ENCODE data around the gene LINS1. TPM values are rescaled to one million over a fixed set of nuclear protein-coding genes. Genes with fewer than 3 reads are reported as not detected.

The LINS1 gene
- total RNA-seq, 1 donor, result 116 TPM

DNA sequence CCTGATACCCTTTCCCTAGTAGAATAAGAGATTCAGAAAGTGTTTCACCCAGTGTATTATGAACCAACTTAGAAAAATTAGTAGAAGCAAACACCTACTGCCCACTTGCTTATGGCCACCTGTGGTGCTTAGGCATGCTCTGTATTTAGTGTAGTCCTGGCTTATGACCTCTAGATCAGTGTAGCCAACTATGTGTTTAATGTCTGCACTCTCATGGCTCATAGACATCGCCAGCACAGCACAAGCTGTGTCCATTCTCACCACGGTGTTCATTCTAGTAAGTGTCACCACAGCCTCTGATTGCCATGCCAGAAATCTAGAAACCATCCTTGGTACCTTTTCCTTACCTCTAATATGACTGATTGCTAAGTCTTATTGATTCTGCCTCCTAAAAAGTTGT lies 14.7 kb upstream of the LINS1 start:
- H3K27me3 ChIP-seq (ENCODE audit: insufficient read depth, low read length), result no peaks in the 10 kb centered on the region
- peaks cover 8% of the 10 kb centered on the region for H3K4me1 ChIP-seq (ENCODE audit: insufficient read depth, low read length)
- H3K9me3 ChIP-seq (ENCODE audit: low read depth, low read length), result no peaks in the 10 kb centered on the region
- H3K4me3 ChIP-seq (ENCODE audit: low read length), result no peak overlapping the region

DNA sequence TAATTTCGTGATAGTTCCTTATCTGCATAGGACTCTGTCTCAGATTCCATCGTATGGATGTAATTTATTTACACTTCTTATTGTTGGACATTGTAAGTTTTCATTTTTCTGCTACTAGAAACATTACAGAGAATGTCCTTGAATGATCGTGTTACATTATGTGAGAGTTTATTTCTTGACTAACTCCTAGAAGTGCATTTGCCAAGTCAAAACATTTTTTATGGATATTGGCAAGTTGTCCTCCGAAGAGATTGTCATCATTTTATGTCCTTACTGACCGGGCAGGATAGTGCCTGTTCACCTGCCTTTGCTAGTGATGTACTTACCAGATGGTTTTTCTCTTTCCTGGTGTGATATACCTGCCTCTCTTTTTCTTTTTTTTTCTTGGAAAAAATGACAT lies 13.8 kb upstream of the LINS1 start:
- H3K9me3 ChIP-seq (ENCODE audit: low read depth, low read length), result no peaks in the 10 kb centered on the region
- H3K4me3 ChIP-seq (ENCODE audit: low read length), result no peak overlapping the region
- H3K4me1 ChIP-seq (ENCODE audit: insufficient read depth, low read length), result peaks cover 8% of the 10 kb centered on the region
- no peaks in the 10 kb centered on the region for H3K27me3 ChIP-seq (ENCODE audit: insufficient read depth, low read length)

DNA sequence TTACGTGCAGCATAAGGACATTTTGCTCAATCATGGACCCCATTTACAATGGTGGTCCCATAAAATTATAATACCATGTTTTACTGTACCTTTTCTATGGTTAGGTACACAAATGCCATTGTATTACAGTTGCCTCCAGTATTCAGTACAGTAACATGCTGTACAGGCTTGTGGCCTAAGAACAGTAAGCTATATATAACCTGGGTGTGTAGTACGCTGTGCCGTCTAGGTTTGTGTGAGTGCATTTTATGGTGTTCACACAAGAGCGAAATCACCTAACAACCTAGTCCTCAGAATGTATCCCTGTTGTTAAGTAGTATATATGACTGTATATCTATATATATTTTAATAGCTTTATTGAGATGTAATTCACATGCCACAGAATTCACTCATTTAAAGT lies 12.9 kb upstream of the LINS1 start:
- peaks cover 8% of the 10 kb centered on the region for H3K4me1 ChIP-seq (ENCODE audit: insufficient read depth, low read length)
- no peaks in the 10 kb centered on the region for H3K9me3 ChIP-seq (ENCODE audit: low read depth, low read length)
- no peak overlapping the region for H3K4me3 ChIP-seq (ENCODE audit: low read length)
- H3K27me3 ChIP-seq (ENCODE audit: insufficient read depth, low read length), result no peaks in the 10 kb centered on the region

DNA sequence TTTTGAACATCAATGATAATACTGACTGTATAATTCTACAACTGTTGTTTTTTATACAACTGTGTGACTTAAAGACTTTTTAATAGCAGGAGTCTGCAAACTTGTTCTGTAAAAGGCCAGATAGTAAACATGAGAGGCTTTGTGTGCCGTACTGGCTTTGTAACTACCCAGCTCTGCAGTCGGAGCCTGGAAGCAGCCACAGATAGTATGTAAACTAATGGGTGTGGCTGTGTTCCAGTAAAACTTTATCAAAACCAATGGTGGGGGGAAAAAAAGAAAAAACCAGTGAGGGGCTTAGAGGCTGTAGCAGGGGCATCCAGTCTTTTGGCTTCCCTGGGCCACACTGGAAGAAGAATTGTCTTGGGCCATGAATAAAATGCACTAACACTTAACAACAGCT lies 12.4 kb upstream of the LINS1 start:
- peaks cover 8% of the 10 kb centered on the region for H3K4me1 ChIP-seq (ENCODE audit: insufficient read depth, low read length)
- H3K4me3 ChIP-seq (ENCODE audit: low read length), result no peak overlapping the region
- no peaks in the 10 kb centered on the region for H3K27me3 ChIP-seq (ENCODE audit: insufficient read depth, low read length)
- H3K9me3 ChIP-seq (ENCODE audit: low read depth, low read length), result no peaks in the 10 kb centered on the region

DNA sequence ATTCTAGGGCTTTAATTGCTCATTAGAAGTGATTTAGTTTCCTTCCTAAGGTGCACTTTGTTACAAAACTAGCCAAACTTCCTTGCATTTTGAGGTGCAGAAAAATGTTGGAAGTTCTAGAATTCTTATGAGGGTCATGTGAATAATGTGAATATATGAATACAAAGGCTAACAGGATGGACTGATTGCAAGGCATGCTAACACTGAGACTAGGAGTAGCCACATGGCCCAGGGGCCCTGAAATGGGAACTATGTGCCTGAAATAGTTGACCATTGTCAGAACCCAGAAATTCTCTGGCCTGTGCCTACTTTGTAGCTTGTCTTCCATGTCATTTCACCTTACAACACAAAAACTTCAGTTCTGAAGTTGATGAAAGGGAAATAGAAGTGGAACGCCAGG lies 11.2 kb upstream of the LINS1 start:
- Histone ChIP-seq H3K4me3 (ENCODE audit: low read length) (no peak overlapping the region), H3K9me3 (ENCODE audit: low read depth, low read length) (no peaks in the 10 kb centered on the region), H3K4me1 (ENCODE audit: insufficient read depth, low read length) (peaks cover 8% of the 10 kb centered on the region), H3K27me3 (ENCODE audit: insufficient read depth, low read length) (no peaks in the 10 kb centered on the region)

DNA sequence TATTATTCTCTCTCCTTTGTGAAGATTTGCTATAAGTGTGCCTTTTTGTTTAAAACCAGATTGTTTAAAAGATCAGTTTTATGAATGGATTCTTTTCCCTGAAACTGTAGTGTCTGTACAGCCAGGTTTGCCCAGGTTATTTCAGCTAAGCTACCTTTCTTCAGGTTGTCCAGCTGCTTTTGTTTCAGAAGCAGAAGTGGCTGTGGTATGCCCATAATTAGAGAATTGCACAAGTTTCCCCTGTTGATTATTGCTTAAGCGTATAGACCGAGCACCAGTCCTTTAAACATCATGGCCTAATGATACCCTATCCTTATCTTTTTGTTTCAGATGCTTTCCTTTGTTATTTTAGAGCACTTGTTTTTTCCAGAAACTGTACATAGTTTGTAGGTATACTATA lies 10.6 kb upstream of the LINS1 start:
- no peaks in the 10 kb centered on the region for H3K9me3 ChIP-seq (ENCODE audit: low read depth, low read length)
- H3K4me3 ChIP-seq (ENCODE audit: low read length), result no peak overlapping the region
- H3K4me1 ChIP-seq (ENCODE audit: insufficient read depth, low read length), result peaks cover 8% of the 10 kb centered on the region
- no peaks in the 10 kb centered on the region for H3K27me3 ChIP-seq (ENCODE audit: insufficient read depth, low read length)

DNA sequence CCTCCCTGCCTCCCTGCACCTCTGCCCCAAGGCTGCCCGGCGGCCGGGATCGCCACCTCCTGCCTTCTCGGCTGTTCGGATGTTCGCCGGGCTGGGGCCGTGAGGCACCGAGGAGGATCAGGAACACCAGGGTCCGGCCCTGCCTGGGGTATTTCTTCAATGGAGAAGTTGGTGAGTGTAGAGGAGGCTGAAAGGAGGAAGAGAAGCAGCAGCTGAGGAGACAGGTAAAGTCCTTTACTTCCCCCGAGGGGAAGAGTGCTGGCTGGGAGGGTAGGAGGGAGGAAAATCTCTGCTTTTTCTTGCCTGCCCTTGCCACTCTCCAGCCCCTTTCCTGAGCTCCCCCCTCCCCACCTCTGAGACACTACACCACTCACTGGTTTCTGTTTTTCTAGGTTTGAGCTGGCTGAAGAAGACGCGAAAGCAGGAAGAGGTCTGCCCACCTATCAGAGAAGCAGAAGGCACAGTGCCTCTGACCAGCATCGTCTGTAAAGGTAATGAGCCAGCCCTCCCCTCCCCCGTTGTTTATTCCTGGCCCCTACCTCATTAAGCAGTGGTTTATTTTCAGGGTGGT lies 924 bp upstream of the LINS1 start:
- peak overlapping the region; percentile 91 for H3K4me3 ChIP-seq (ENCODE audit: low read length)
- H3K9me3 ChIP-seq (ENCODE audit: low read depth, low read length), result no peaks in the 10 kb centered on the region
- H3K27me3 ChIP-seq (ENCODE audit: insufficient read depth, low read length), result no peaks in the 10 kb centered on the region
- H3K4me1 ChIP-seq (ENCODE audit: insufficient read depth, low read length), result peaks cover 25% of the 10 kb centered on the region

DNA sequence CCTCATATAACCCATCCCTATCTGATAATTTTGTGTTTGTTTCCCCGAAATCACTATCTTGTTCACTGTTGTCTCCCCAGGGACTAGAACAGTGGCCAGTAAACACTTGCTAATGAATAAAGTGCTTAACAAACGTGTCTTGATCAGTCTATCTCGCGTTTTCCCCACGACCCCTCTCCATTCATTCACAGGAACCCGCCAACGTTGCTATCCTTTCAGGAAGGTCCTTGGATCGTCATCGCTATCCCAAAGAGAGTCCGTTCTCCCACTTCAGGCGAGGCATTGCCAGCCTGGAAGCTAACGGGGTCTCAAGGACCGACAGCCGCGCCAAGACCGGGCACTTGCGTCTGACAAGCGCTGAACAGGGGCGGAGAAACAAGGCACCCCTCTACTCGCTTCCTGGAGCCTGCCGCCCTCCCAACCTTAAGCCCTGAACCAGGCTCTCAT lies 344 bp downstream of the LINS1 start:
- peaks cover 33% of the 10 kb centered on the region for H3K4me1 ChIP-seq (ENCODE audit: insufficient read depth, low read length)
- H3K4me3 ChIP-seq (ENCODE audit: low read length), result peak overlapping the region; percentile 91
- H3K27me3 ChIP-seq (ENCODE audit: insufficient read depth, low read length), result no peaks in the 10 kb centered on the region
- H3K9me3 ChIP-seq (ENCODE audit: low read depth, low read length), result no peaks in the 10 kb centered on the region

DNA sequence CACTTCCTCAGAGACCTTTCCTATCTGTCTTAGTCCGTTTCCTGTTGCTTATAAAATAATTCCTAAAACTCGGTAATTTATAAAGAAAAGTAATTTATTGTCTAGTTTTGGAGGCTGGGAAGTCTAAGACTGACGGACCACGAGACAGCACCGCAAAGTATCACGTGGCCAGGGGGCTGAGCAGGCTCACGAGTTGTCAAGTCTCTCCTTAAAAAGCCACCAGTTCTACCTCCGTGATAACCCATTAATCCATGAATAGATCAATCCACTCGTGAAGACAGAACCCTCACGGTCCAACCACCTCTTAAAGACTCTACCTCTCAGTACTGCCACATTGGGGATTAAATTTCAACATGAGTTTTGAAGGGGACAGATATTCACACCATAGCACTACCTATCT lies 821 bp downstream of the LINS1 start:
- H3K4me1 ChIP-seq (ENCODE audit: insufficient read depth, low read length), result peaks cover 36% of the 10 kb centered on the region
- H3K9me3 ChIP-seq (ENCODE audit: low read depth, low read length), result no peaks in the 10 kb centered on the region
- H3K4me3 ChIP-seq (ENCODE audit: low read length), result peak overlapping the region; percentile 91
- H3K27me3 ChIP-seq (ENCODE audit: insufficient read depth, low read length), result no peaks in the 10 kb centered on the region

DNA sequence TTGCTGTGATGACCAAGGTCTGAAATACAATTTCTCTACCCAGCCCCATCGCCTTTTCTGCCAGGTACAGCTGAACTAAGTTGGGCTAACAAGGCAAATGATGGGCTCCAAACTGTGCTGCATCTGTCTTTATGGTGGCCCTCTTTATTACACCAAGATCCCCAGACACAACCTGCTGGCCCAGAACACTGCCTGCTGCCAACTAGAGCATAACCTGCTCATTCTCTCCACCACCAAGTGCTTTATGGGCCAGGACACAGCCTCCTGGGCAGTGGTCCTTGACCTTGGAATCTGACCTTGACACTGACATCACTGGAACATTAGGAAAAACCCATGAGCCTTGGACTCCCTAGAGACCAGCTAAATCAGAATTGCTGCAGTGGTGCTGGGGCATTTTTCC lies 3.3 kb downstream of the LINS1 start:
- H3K27me3 ChIP-seq (ENCODE audit: insufficient read depth, low read length), result no peaks in the 10 kb centered on the region
- H3K4me1 ChIP-seq (ENCODE audit: insufficient read depth, low read length), result peaks cover 41% of the 10 kb centered on the region
- no peaks in the 10 kb centered on the region for H3K9me3 ChIP-seq (ENCODE audit: low read depth, low read length)
- H3K4me3 ChIP-seq (ENCODE audit: low read length), result no peak overlapping the region

DNA sequence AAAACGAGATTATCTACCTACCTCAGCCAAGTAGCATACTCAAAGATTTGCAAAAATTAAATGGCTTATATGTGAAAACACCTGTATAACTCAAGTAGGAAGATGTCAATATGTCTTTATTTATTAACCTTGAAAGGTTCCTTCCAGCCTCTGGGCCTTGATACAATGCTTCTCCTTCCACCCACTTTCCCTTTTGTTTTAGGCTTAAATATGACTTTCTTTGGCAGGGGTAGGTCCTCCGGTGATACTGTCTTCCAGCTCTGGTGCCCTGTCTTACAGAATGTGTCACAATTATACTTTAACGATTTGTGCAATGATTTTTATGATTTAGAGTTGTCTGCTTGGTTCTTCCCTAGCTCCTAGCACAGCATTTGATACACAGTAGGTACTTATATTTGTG lies 4.1 kb downstream of the LINS1 start:
- Histone ChIP-seq H3K4me1 (ENCODE audit: insufficient read depth, low read length) (peaks cover 34% of the 10 kb centered on the region), H3K27me3 (ENCODE audit: insufficient read depth, low read length) (no peaks in the 10 kb centered on the region), H3K4me3 (ENCODE audit: low read length) (no peak overlapping the region), H3K9me3 (ENCODE audit: low read depth, low read length) (no peaks in the 10 kb centered on the region)

DNA sequence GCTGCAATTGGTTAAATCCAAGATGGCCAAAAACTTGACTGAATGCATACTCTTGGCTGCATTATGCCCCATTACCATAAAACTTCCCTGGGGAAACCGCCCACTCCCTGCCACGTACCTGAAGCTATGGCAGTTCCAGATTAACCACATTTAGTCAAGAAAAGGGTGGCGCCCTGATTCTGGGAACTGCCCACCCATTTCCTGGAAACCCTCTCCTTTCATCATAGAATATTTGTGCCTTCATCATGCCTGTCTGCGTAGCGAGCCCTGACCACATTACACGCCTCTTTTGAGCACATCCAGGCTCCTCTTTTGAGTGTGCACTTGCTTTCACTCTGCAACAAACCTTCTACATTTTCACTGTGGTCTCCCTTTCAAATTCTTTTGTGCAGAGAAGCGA lies 5.2 kb downstream of the LINS1 start:
- Histone ChIP-seq H3K4me3 (ENCODE audit: low read length) (peak overlapping the region; percentile 12), H3K9me3 (ENCODE audit: low read depth, low read length) (no peaks in the 10 kb centered on the region), H3K4me1 (ENCODE audit: insufficient read depth, low read length) (peaks cover 34% of the 10 kb centered on the region), H3K27me3 (ENCODE audit: insufficient read depth, low read length) (no peaks in the 10 kb centered on the region)

DNA sequence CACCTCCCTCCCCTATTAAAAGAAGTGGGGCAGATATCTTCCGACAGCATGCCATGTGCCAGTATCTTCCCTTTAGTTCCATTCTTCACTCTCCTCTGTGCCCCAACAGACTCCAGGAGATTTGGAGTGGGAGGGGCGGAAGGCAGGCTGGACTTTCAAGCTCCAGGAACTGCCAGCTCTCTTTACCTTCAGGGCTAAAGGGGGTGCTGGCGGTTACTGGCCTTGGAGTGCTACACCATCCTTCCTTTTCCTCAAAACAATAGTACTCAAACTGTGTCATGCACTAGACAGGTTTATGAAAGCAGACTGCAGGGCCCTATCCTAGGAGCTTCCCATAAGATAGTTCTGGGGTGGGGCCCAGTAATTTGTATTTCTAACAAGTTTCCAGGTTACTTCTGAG lies 6.0 kb downstream of the LINS1 start:
- Histone ChIP-seq H3K27me3 (ENCODE audit: insufficient read depth, low read length) (no peaks in the 10 kb centered on the region), H3K9me3 (ENCODE audit: low read depth, low read length) (no peaks in the 10 kb centered on the region), H3K4me3 (ENCODE audit: low read length) (no peak overlapping the region), H3K4me1 (ENCODE audit: insufficient read depth, low read length) (peaks cover 28% of the 10 kb centered on the region)

DNA sequence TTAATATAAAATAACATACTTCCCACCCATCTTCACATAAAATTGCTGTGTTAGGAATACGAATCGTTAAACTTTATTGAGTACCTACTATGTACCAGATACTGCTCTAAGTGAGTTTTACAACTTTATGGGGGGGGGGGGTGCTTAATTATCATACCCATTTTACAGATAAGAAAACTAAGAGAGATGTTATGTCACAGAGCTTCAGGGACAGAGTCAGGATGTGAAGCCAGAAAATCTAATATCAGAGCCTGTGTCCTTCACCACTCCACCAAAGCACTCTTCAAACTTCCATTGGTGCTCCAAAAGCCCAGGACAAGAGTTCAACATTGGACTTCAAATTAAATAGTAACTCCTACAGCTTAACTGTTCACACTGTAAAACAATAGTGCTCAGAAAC lies 8.6 kb downstream of the LINS1 start:
- Histone ChIP-seq H3K4me1 (ENCODE audit: insufficient read depth, low read length) (peaks cover 19% of the 10 kb centered on the region), H3K4me3 (ENCODE audit: low read length) (no peak overlapping the region), H3K9me3 (ENCODE audit: low read depth, low read length) (peaks cover 11% of the 10 kb centered on the region), H3K27me3 (ENCODE audit: insufficient read depth, low read length) (no peaks in the 10 kb centered on the region)

DNA sequence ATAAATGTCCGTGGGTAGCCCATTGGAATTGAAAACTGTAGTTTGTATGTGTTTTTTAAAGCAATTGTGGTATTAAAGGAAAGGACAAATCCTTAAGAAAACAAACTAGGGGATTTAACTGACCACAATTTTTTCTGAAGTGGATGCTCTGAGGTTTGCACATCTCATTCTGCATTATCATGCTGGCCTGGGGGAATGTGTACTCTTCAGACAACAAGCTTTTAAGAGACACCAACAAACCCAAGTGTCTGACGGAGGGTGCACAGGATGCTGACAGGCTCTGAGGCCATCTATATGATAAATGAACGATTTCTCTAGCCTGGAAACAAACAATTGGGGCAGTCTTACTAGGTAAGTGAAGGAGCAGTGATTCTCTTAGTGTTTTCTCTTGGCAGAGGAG lies 9.1 kb downstream of the LINS1 start:
- Histone ChIP-seq H3K4me3 (ENCODE audit: low read length) (no peak overlapping the region), H3K9me3 (ENCODE audit: low read depth, low read length) (peaks cover 16% of the 10 kb centered on the region), H3K4me1 (ENCODE audit: insufficient read depth, low read length) (peaks cover 18% of the 10 kb centered on the region), H3K27me3 (ENCODE audit: insufficient read depth, low read length) (no peaks in the 10 kb centered on the region)

DNA sequence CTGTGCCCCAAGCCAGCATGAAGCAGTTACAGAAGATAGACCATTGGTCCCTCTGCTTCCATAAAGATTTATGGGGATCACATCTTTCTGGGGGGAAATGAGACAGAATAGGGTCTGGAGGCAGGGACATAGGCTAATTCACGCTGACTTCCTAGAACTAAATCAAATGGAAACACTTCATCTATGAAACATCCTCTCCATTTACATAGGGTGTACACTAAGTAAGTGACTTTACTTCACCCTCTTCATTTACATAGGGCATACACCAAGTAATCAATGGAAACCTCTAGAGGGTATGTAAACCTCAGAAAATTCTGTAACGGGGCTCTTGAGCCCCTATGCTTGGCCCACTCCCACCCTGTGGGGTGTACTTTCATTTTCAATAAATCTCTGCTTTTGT lies 10.1 kb downstream of the LINS1 start:
- Histone ChIP-seq H3K4me3 (ENCODE audit: low read length) (no peak overlapping the region), H3K4me1 (ENCODE audit: insufficient read depth, low read length) (peaks cover 12% of the 10 kb centered on the region), H3K27me3 (ENCODE audit: insufficient read depth, low read length) (no peaks in the 10 kb centered on the region), H3K9me3 (ENCODE audit: low read depth, low read length) (peaks cover 19% of the 10 kb centered on the region)

All from mononuclear cell (primary cell).